HG03135 (cell line): ENCODE measurements around the gene THRB.

Experiments used
- ATAC-seq: cut with Tn5 transposase; IDR thresholded peaks from one replicate; pipeline ENCODE4 v1.9.1; 2021; ENCODE audit warnings: mild to moderate bottlenecking, moderate library complexity; ENCODE audit not compliant: unreplicated experiment

Gene THRB

GRCh38 chr3:24318677-24319287 is 175.9 kb downstream of the THRB start:
- ATAC-seq, result no peak

DNA sequence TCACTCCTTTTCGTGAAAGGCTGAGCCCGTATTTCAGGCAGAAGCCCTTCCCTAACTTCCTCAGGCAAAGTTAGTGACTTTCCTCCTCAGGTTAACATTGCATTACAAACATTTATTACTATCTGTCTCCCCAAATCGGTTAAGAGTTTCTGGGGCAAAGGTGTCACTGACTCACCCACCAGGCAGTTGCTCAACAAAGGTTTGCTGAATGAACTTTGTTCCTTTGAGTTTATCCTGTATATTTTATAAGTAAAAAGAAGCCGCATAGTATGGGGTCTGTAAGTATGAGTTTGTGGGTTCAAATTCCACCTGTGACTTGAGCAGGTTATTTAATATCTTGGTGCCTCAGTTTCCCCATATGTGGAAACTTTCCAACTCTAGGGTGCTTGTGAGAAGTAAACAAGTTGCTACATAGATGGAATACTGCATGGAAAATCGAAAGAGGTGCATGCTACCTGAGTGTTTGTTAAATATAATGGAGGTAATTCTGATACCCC is 177.7 kb downstream of the THRB start:
- ATAC-seq, result no peak

DNA sequence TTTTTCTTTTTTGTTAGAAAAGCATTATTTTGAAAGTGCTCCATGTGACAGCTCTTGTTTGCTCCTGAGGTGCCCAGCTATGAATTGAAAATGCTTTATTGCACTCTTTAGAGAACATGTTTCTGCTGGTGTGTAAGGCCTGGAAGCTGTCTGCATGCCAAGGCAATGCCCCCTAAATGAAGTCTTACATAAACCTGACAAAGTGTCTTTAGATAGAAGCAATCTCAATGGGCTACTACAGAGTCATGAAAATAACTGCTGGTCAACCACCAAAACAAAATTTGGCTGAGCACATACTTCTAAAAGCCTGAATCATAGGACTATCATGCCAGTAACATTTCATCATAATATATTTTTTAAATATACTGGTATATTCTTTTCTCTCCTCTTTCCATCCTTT is 178.7 kb downstream of the THRB start:
- no peak for ATAC-seq

DNA sequence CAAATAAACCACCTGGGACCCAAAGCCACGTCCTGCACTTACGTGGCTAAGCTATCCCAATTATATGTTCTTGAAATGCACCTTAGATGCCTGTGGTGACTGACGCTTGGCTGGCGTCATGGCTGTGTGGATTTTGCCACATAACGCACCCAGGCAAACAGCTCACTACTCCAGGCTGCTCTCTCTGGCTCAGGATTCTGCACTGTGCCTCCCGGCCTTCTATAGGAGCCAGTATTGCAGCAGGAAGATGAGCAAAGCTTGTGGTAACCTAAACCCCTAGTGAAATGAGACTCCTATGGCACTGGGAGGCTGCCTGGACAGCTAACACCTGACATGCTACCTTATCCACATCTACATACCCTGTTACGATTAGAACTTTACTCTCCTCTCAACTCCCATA is 179.3 kb downstream of the THRB start:
- no peak for ATAC-seq

- no peak for ATAC-seq
Observed at GRCh38 chr3:24311881-24312280, 182.8 kb downstream of the THRB start.

- ATAC-seq, result no peak
Observed at GRCh38 chr3:24310887-24311286, 183.8 kb downstream of the THRB start.

GRCh38 chr3:24306518-24306917 is 188.1 kb downstream of the THRB start:
- no peak for ATAC-seq

DNA sequence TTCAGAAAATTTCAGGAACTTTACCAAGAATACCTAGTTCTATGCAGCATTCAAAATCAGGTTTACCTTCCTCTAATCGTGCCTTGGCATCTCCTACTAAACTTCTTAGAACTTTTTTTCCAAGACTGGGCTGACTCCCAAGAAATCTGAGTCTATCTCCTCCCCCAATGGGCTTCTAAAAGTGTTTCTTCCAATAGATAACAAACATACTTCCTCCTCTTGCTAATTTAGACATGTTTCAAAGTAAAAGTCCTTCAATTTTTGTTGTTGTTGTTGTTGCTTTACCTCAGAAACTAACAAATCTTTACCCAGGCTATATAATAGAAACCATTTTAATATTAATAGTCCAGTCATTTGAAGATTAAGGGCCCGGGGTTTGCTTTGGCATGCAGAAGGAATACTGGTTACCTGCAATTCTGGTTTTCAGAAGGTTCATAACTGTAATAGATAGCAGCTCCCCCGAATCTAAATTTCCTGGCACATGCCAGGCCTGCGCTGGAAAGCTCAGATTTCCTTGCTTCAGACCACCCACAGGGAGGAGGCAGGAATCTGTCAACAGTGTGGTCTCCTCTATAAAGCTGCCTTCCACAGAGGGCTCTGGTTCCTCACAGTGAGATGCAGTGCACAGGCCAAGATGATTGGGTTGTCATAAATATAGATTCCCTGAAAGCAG is 188.7 kb downstream of the THRB start:
- no peak for ATAC-seq

DNA sequence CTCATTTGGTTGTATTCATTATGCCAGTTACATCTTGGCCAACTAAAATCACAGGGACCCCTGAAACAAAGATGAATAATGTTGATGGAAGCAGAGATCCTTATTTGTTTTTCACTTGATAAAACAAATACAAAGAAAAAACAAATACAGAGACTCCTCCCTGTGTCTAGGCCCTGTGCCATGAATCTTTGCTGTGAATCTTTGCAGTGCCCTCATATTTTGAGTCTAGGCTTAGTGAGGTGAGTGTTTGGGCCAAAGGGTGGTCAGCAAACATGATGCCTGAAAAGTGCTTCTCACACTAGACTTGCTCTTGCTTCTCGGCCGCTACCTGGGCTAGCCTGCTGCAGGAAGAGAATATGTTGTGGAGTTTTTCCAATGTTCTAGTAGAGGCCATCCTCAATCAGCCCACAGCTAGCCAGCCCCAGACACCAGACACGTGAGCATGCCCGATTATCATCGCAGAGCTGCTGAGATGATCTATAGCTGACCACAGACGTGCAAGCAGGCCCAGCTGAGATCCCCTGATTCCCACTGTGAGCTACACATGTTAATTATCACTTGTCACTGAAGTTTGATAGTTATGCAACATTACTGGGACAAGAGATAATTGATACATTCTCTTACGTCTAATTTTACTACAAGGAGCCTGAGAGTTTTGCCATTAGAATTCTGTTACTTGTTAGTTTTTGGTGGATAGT is 191.4 kb downstream of the THRB start:
- no peak for ATAC-seq

DNA sequence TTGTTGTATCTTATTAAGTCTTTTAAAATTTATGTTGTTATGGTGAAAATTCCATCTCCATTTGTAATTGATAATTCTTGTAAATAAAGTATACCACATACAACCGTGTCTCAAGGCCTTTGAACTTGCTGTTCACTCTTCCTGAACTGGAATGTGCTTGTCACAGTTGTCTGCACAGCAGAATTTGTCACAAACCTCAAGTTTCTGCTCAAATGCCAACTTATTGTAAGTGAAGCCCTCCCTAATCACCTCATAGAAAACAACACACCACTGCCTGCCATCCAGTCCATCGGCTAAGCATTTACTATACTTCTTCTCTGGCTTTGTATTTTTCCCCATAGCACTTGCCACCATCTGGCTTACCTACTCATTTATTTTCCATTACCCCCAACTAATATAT is 192.3 kb downstream of the THRB start:
- no peak for ATAC-seq

GRCh38 chr3:24300949-24301348 is 193.7 kb downstream of the THRB start:
- ATAC-seq, result no peak

GRCh38 chr3:24299806-24300626 is 194.6 kb downstream of the THRB start:
- ATAC-seq, result no peak

- ATAC-seq, result no peak
Observed at GRCh38 chr3:24299246-24299805, 195.3 kb downstream of the THRB start.

- no peak for ATAC-seq
Observed at GRCh38 chr3:24296441-24297205, 198.0 kb downstream of the THRB start.

DNA sequence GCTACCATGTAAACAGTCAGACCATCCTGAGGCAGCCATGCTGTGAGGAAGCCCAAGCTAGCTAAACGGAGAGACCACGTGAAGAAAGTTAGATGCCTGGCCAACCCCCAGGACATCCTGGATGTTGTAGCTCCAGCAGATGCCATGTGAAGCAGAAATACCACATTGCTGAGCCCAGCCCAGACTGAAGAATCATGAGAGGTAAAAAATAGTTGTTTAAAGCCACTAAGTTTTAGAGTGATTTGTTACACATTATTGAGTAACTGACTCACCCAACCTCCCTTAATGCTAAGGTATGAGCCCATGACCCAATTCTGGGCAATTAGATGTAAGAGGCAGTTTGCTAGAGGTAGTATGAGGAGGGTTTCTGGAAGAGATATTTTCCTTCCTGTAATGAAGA is 200.5 kb downstream of the THRB start:
- ATAC-seq, result no peak

GRCh38 chr3:24291646-24292045 is 203.0 kb downstream of the THRB start:
- no peak for ATAC-seq

- no peak for ATAC-seq
Observed at GRCh38 chr3:24290596-24290995, 204.1 kb downstream of the THRB start.

GRCh38 chr3:24288496-24289236 is 206.0 kb downstream of the THRB start:
- no peak for ATAC-seq

DNA sequence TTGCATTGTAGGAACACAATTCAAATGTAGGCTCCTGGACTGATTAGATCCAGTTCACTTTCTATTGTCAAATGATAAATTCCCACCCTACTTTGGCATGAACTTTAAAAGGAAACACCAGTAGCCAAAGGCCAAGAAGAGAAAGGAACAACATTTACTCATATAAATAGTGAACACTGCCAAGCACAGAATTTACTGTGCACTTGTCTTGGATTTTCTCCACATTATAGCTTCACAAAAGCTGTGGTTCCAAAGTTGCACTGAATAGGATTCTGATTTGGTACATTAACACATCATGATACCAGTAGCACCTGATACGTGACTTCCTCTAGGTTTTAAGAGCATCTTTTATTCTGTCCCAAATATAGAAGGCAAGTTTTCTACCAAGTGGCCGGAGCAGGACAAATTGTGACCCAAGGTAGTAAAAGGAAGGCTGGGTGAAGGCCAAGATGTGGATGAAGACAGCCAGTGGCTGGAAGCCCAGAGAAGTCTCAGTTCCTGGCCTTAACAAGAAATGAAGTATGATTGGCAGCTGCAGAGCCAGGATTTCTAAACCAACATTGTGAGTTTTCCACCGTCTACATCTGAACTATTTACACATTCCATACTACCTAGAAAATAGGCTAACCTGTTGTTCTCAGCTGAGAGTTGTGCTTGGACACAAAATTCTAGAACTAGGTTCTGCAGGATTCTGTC is 206.7 kb downstream of the THRB start:
- no peak for ATAC-seq
